Prostate gland (tissue), 2 donors: ENCODE measurements around the gene WDFY4. TPM values are rescaled to one million over a fixed set of nuclear protein-coding genes. Genes with fewer than 3 reads are reported as not detected.

Experiments used
- DNase-seq: peaks from one replicate; pipeline ENCODE4 v3.0.0-alpha.2; 2019; ENCODE audit warnings: low spot score
- H3K27ac ChIP-seq, 2 donors: fragments of 200-600 bp; sonication (generic); 2 replicates each; pipeline ENCODE4 v1.5.1; 2017 to 2019
- H3K27me3 ChIP-seq: fragments of 200-600 bp; sonication (generic); replicated peaks from 2 replicates; pipeline ENCODE4 v1.5.1; 2019; ENCODE audit not compliant: insufficient read depth
- H3K36me3 ChIP-seq, 2 donors: fragments of 200-600 bp; sonication (generic); 1 replicate in 1 of 2; 2 replicates in 1 of 2; pipeline versions ENCODE4 v1.5.1 to v1.8.1; 2017 to 2019
- H3K4me1 ChIP-seq: fragments of 200-600 bp; sonication (generic); replicated peaks from 2 replicates; pipeline ENCODE4 v1.5.1; 2019
- H3K4me3 ChIP-seq, 2 donors: fragments of 200-600 bp; sonication (generic); 2 replicates each; pipeline ENCODE4 v1.5.1; 2017 to 2019
- H3K9me3 ChIP-seq: fragments of 200-600 bp; sonication (generic); 2 replicates; pipeline ENCODE4 v1.5.1; 2017
- CTCF ChIP-seq, 4 experiments: fragments of 200-600 bp in 2 of 4; fragments of 450-650 bp in 2 of 4; sonication (generic) in 2 of 4; IDR thresholded peaks; 1 replicate in 3 of 4; 2 replicates in 1 of 4; pipeline ENCODE4 v1.5.1; 2016 to 2019; ENCODE audit warnings: antibody characterized with exemption in 4 of 4, mild to moderate bottlenecking in 2 of 4, moderate library complexity in 2 of 4
- POLR2A ChIP-seq: fragments of 450-650 bp; IDR thresholded peaks from one replicate; pipeline ENCODE4 v1.6.1; 2016; ENCODE audit warnings: antibody characterized with exemption, mild to moderate bottlenecking
- POLR2AphosphoS5 ChIP-seq: sonication (generic); formaldehyde crosslinking; IDR thresholded peaks from one replicate; pipeline ENCODE4 v1.6.1; 2017; ENCODE audit warnings: antibody characterized with exemption
- WGBS: methylation state at CpG from one replicate; pipeline ENCODE4 v1.1.5; 2018; 5-methylcytosine and 5-hydroxymethylcytosine counted together
- intact Hi-C: fragments of 100-400 bp; cut with DNase I; formaldehyde crosslinking; loops from one replicate; pipeline ENCODE4 v1.14.2; 2022
- total RNA-seq, 2 donors: library from RNA; depleted of rRNA; stranded (reverse); fragments of >200 nt; gene quantifications; one replicate each; pipeline ENCODE4 v1.1.0, GENCODE V29; 2016

WDFY4 gene
- total RNA-seq, 2 donors from 2014 or later = 0.59 to 5.7 TPM

DNA sequence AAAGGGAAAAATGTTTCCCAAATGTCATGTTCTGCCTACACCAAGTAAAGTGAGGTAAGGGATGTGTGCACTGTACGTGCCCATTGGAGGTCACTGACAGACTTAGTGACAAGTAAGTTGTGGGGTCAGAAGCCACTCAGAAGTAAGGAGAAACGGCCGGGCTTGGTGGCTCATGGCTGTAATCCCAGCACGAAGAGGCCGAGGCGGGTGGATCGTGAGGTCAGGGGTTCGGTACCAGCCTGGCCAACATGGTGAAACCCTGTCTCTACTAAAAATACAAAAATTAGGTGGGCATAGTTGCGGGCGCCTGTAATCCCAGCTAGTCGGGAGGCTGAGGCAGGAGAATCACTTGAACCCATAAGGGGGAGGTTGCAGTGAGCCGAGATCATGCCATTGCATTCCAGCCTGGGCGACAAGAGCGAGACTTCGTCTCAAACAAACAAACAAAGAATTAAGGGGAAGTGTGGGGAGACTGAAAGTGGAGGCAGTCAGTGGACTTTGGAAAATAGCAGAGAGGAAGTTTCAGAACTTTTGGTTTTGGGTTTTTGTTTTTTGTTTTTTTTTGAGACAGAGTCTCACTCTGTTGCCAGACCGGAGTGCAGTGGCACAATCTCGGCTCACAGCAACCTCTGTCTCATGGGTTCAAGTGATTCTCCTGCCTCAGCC is 114.8 kb downstream of the WDFY4 start:
- TF ChIP-seq POLR2AphosphoS5 = no peak
- no peak for TF ChIP-seq POLR2A
- no peak for TF ChIP-seq CTCF (IDR thresholded peaks at IDR 0.05)
- no peak overlapping the region for H3K27ac ChIP-seq
- no peaks in the 10 kb centered on the region for H3K9me3 ChIP-seq
- intact Hi-C loops = no loop called here
- DNase-seq = no peak
- no peak overlapping the region for H3K4me3 ChIP-seq
- WGBS = 90% methylated on average over 17 of the region's 17 CpGs
- H3K4me1 ChIP-seq = no peaks in the 10 kb centered on the region
- H3K27me3 ChIP-seq = no peaks in the 10 kb centered on the region
- H3K36me3 ChIP-seq = no peaks in the 10 kb centered on the region

GRCh38 chr10:48800007-48800675 is 115.5 kb downstream of the WDFY4 start:
- no peak for TF ChIP-seq CTCF (IDR thresholded peaks at IDR 0.05)
- no peak for TF ChIP-seq POLR2AphosphoS5
- no peak for TF ChIP-seq POLR2A
- Histone ChIP-seq H3K9me3 (no peaks in the 10 kb centered on the region), H3K4me1 (no peaks in the 10 kb centered on the region), H3K36me3 (no peaks in the 10 kb centered on the region), H3K4me3 (no peak overlapping the region), H3K27ac (no peak overlapping the region), H3K27me3 (no peaks in the 10 kb centered on the region)
- 84% methylated on average over 12 of the region's 12 CpGs for WGBS
- intact Hi-C loops = no loop called here
- DNase-seq = no peak

- Histone ChIP-seq H3K27ac (no peak overlapping the region), H3K4me3 (no peak overlapping the region), H3K36me3 (no peaks in the 10 kb centered on the region), H3K4me1 (no peaks in the 10 kb centered on the region), H3K27me3 (no peaks in the 10 kb centered on the region), H3K9me3 (no peaks in the 10 kb centered on the region)
- intact Hi-C loops = no loop called here
- DNase-seq = no peak
- TF ChIP-seq CTCF (IDR thresholded peaks at IDR 0.05) = no peak
Observed at GRCh38 chr10:48801001-48801421, 116.3 kb downstream of the WDFY4 start.

DNA sequence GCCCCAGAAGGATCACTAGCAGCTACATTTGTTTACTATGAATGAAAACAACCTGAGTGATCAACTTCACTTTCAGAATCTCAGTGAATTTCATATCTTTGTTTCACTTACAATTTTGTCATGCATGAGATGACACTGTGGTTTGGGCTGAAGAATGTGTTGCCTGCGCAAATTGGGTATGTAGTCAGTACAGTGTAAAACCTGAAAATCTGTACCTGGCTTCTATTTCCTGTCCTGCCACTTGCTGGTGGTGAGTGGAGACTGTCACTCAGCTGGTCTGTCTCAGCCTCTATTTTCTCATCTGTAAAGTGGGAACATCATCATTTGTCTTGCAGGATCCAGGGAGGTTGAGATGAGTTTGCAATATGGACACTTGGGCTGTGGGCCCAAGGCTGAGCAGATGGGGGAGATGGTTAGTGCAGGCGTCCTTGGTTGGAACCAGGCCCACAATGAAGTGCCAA is 118.0 kb downstream of the WDFY4 start:
- no peak overlapping the region for H3K4me3 ChIP-seq
- H3K27ac ChIP-seq = no peak overlapping the region
- DNase-seq = no peak
- H3K4me1 ChIP-seq = no peaks in the 10 kb centered on the region
- no peaks in the 10 kb centered on the region for H3K9me3 ChIP-seq
- TF ChIP-seq CTCF (IDR thresholded peaks at IDR 0.05) (no peak), POLR2A (no peak), POLR2AphosphoS5 (no peak)
- 100% methylated on average over 2 of the region's 2 CpGs for WGBS
- intact Hi-C loops = no loop called here
- H3K27me3 ChIP-seq = no peaks in the 10 kb centered on the region
- H3K36me3 ChIP-seq = no peaks in the 10 kb centered on the region
